Choroid plexus epithelial cell (primary cell): ENCODE measurements around the gene HARBI1.

Experiments
- DNase-seq: peaks from one replicate; pipeline ENCODE4 v3.0.0-alpha.2; 2010; ENCODE audit warnings: low read depth
- H3K4me3 ChIP-seq: 2 replicates; pipeline ENCODE4 v1.5.1; 2011; ENCODE audit warnings: low read depth, mild to moderate bottlenecking, control low read depth, low read length, moderate library complexity
- TF ChIP-seq, protein P1 (sequence below): conservative IDR thresholded peaks from 2 replicates; pipeline ENCODE4 v1.5.1; 2011; ENCODE audit warnings: low read depth, mild to moderate bottlenecking, control low read depth, inconsistent platforms, low read length, moderate library complexity

Gene HARBI1

DNA sequence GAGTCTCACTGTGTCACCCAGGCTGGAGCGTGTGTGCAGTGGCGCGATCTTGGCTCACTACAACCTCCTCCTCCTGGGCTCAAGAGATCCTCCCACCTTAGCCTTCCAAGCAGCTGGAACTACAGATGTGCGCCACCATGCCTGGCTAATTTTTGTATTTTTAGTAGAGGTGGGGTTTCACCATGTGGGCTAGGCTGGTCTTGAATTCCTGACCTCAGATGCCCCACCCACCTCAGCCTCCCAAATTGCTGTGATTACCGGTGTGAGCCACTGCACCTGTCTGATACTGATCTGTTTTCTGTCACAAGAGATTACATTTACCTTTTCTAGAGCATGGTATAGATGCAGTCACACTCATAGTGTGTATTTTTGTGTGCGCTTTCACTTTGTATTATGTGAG is 11.9 kb upstream of the HARBI1 start:
- TF ChIP-seq, protein P1, sequence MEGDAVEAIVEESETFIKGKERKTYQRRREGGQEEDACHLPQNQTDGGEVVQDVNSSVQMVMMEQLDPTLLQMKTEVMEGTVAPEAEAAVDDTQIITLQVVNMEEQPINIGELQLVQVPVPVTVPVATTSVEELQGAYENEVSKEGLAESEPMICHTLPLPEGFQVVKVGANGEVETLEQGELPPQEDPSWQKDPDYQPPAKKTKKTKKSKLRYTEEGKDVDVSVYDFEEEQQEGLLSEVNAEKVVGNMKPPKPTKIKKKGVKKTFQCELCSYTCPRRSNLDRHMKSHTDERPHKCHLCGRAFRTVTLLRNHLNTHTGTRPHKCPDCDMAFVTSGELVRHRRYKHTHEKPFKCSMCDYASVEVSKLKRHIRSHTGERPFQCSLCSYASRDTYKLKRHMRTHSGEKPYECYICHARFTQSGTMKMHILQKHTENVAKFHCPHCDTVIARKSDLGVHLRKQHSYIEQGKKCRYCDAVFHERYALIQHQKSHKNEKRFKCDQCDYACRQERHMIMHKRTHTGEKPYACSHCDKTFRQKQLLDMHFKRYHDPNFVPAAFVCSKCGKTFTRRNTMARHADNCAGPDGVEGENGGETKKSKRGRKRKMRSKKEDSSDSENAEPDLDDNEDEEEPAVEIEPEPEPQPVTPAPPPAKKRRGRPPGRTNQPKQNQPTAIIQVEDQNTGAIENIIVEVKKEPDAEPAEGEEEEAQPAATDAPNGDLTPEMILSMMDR, result no peak
- H3K4me3 ChIP-seq, result no peak overlapping the region
- DNase-seq, result no peak

DNA sequence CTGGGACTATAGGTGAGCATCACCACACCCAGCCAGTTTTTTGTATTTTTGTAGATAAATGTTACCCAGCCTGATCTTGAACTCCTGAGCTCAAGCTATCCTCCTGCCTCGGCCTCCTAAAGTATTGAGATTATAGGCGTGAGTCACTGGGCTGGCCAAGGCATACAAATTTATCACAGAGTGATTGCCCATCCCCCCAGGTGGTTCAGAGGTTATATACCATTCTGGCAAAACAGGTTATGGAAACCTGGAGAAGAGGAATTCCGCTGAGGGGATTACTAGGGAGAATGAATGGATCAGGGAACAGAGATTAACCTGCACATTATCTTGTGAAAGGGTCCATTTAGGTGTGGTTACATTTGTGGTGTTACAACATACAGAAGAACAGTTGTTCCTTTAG is 8.4 kb upstream of the HARBI1 start:
- H3K4me3 ChIP-seq, result no peak overlapping the region
- TF ChIP-seq, protein P1, result no peak
- no peak for DNase-seq

DNA sequence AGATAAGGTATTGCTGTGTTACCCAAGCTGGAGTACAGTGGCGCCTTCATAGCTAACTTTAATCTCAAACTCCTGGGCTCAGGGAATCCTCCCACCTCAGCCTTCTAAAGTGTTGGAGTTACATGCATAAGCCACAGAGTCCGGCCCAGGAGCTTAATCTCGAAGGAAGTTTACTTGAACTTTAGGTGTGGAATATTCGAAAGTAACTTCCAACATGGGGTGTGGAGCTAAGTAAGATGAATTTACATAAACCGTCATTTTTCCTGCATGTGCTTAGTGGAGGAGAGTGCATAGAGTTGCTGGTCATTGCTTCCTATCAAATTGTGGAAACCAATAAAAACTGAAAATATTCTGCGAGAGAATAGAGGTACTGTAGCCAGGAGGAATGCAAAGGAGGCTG is 1.8 kb upstream of the HARBI1 start:
- TF ChIP-seq, protein P1, result no peak
- H3K4me3 ChIP-seq, result peak overlapping the region; percentile 100

DNA sequence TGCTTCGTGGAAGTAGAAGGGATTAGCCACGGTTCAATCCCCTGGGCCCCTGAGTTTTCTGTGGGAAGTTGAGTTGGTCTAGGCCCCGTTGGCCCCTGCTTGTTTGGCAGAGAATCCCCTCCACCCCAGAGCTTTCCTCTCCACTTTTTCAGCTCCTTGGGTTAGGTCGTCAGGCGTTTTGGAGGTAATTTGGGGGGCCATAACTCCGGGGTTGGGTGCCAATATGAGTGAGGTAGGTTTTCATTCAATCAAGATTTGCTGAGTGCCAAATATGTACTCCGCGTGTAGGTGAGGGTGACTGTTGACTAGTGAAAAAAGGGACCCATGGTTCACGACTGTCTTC is 916 bp upstream of the HARBI1 start:
- peak overlapping the region; percentile 100 for H3K4me3 ChIP-seq
- DNase-seq, result no peak
- TF ChIP-seq, protein P1, result no peak

More for the DNA sequence above, 1.8 kb upstream of the HARBI1 start:
- DNase-seq, result peak; percentile 20

DNA sequence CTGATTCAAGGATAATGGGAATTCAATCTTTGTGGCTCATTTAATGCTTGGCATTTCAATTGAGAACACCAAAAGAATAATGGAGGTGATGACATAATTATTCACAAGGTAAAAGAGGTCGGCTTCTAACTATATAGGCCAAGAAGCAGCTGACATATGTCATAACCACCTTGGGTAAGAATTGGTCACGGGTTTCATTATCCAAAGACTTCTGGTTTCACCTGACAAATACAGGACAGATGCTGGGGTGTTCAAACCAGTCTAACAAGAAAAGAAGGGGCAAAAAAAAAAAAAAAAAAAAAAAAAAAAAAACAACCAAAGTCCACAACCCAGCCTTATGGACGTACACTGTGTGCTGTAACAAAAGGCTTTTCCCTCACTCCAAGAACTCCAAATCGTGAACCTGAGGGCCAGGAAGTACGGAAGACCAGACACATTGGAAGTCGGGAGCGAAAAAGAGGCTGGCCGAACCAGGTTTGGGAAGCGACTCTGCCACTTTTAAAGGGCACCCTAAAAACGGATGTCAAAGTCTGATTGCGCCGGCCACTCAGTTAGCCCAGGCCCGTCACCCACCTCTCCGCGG is 385 bp downstream of the HARBI1 start:
- peak; percentile 41 for DNase-seq
- peak overlapping the region; percentile 100 for H3K4me3 ChIP-seq

DNA sequence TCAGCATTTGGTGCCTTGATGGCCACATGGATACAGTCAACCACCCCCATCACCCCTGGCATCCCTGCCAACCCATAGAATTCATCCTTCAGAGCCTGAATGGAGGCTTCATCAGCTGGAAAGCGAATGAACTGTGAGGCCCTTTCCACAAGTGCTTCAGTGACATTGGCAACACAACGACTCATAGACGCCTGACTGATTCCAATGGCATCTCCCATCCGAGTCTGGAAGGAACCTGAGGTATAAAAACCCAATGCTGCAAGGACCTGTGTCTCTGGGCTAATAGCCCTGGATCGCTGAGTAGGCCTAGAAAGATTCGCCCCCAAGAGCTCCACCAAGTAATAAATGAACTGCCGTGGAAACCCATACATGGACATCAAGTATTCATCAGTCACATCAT is 1.3 kb downstream of the HARBI1 start:
- H3K4me3 ChIP-seq, result no peak overlapping the region
- TF ChIP-seq, protein P1, result no peak
- DNase-seq, result no peak

More for the DNA sequence above, 385 bp downstream of the HARBI1 start:
- TF ChIP-seq, protein P1, result no peak

DNA sequence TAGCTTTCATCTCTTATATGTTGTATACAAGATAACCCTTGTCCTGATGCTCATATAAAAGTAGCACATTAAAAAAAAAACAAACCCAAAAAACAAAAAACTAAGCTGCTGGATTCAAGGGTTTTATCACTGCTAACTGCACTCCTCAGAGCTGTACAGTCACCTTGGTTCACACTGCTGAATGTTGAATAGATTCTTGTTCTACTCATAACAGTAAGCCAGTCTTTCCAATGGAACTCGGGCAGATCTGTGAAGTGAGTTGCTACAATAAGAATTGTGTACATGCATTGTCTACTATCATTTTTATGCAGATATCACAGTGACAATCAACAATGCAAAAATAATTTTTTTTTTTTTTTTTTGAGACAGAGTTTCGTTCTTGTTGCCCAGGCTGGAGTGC is 4.7 kb downstream of the HARBI1 start:
- no peak overlapping the region for H3K4me3 ChIP-seq
- no peak for DNase-seq
- TF ChIP-seq, protein P1, result no peak
